Panc1 (cell line): Measurements from ENCODE around the gene SNTG2. TPM values are rescaled to one million over a fixed set of nuclear protein-coding genes. Genes with fewer than 3 reads are reported as not detected.

Experiments used
- ATAC-seq: fragments of 200-7000 bp; cut with Tn5 transposase; 2 replicates; pipeline ENCODE4 v1.9.1; 2020; ENCODE audit warnings: mild to moderate bottlenecking, moderate library complexity
- BruUV-seq: library from RNA; stranded (reverse); fragments of 400-500 nt; replicated peaks from 2 replicates; lab custom pipeline; 2021; lab: Mats Ljungman, UMichigan
- CTCF ChIA-PET: fragments of 300-600 bp; sonication (Branson Sonifier 250); formaldehyde crosslinking; loops from one replicate; lab custom pipeline; 2022; ENCODE audit warnings: antibody characterized with exemption; lab: Charles Lee
- POLR2A ChIA-PET: fragments of 300-600 bp; sonication (Branson Sonifier 250); formaldehyde crosslinking; loops from one replicate; lab custom pipeline; 2022; ENCODE audit warnings: antibody characterized with exemption; lab: Charles Lee
- DNase-seq: peaks from one replicate; pipeline ENCODE4 v3.0.0-alpha.2; 2010; ENCODE audit warnings: low read depth, low spot score
- H3K27ac ChIP-seq: 2 replicates; pipeline ENCODE4 v1.5.1; 2011; ENCODE audit warnings: mild to moderate bottlenecking, low read length, inconsistent platforms
- H3K27me3 ChIP-seq: fragments of 200-500 bp; sonication (Bioruptor generic); 2 replicates; pipeline ENCODE4 v1.6.0; 2014; ENCODE audit warnings: low read length, inconsistent platforms; ENCODE audit not compliant: control insufficient read depth, insufficient read depth
- H3K36me3 ChIP-seq: fragments of 200-500 bp; sonication (Bioruptor generic); 2 replicates; pipeline ENCODE4 v1.5.1; 2014; ENCODE audit warnings: inconsistent platforms, mild to moderate bottlenecking, low read length, moderate library complexity; ENCODE audit not compliant: control insufficient read depth, insufficient read depth
- H3K4me1 ChIP-seq: 2 replicates; pipeline ENCODE4 v1.5.1; 2011; ENCODE audit warnings: inconsistent platforms, mild to moderate bottlenecking, low read length, moderate library complexity; ENCODE audit not compliant: control insufficient read depth, insufficient read depth
- H3K4me3 ChIP-seq, 2 experiments: 2 replicates each; pipeline ENCODE4 v1.5.1; 2011 to 2012; ENCODE audit warnings: low read depth in 2 of 2, low read length in 2 of 2, mild to moderate bottlenecking in 2 of 2, inconsistent platforms in 1 of 2, moderate library complexity in 1 of 2
- H3K9me3 ChIP-seq: fragments of 200-500 bp; sonication (Bioruptor generic); 2 replicates; pipeline ENCODE4 v1.5.1; 2014; ENCODE audit warnings: low read depth, mild to moderate bottlenecking, inconsistent platforms, low read length, moderate library complexity; ENCODE audit not compliant: control insufficient read depth, insufficient read depth
- CTCF ChIP-seq: fragments of 450-650 bp; IDR thresholded peaks from 2 replicates; pipeline ENCODE4 v1.5.1; 2017; ENCODE audit warnings: mild to moderate bottlenecking
- POLR2AphosphoS5 ChIP-seq: IDR thresholded peaks from 2 replicates; pipeline ENCODE4 v1.6.1; 2012; ENCODE audit warnings: mild to moderate bottlenecking, low read depth, low read length, moderate library complexity
- REST ChIP-seq, 2 experiments: IDR thresholded peaks; 2 replicates each; pipeline ENCODE4 v1.6.1; 2011 to 2012; ENCODE audit warnings: low read depth in 2 of 2, control low read depth in 1 of 2, low read length in 1 of 2, mild to moderate bottlenecking in 1 of 2, moderate library complexity in 1 of 2; ENCODE audit not compliant: insufficient read depth in 1 of 2
- SIN3A ChIP-seq: IDR thresholded peaks from 2 replicates; pipeline ENCODE4 v1.6.1; 2012; ENCODE audit warnings: low read depth, mild to moderate bottlenecking, low read length, moderate library complexity, borderline replicate concordance; ENCODE audit not compliant: insufficient read depth
- TCF7L2 ChIP-seq: IDR thresholded peaks from 2 replicates; pipeline ENCODE4 v1.6.1; 2011; ENCODE audit warnings: mild to moderate bottlenecking, low read depth, low read length, inconsistent platforms
- in situ Hi-C: cut with HindIII; loops from 2 replicates; pipeline ENCODE4 v1.10.0; 2016; ENCODE audit warnings: low sequenced_read_pairs, low pct_unique_long_range_greater_than_20kb
- intact Hi-C: fragments of 100-400 bp; cut with micrococcal nuclease; formaldehyde crosslinking; loops from one replicate; pipeline ENCODE4 v1.10.0; 2022; ENCODE audit not compliant: unreplicated experiment
- total RNA-seq: library from RNA; stranded (reverse); gene quantifications from one replicate; pipeline ENCODE4 v1.2.1, GENCODE V29; 2021; ENCODE audit not compliant: unreplicated experiment

SNTG2 gene
- total RNA-seq, 1 experiment from 2014 or later = not detected

GRCh38 chr2:1141079-1141478 lies 190.4 kb downstream of the SNTG2 start:
- no peaks in the 10 kb centered on the region for H3K27me3 ChIP-seq
- no peaks in the 10 kb centered on the region for H3K9me3 ChIP-seq
- no peaks in the 10 kb centered on the region for H3K36me3 ChIP-seq
- ChIA-PET POLR2A (no interaction called here), CTCF (interaction anchor here (0.8 to 1.2 kb wide), 2 partner anchors 9 kb away, joined by 3 to 7 read pairs; no protein-coding TSS in a partner anchor)
- TF ChIP-seq SIN3A = no peak
- no peak for TF ChIP-seq CTCF
- TF ChIP-seq REST (IDR thresholded peaks at IDR 0.05; ENCODE audit: insufficient read depth in 1 of 2, low read depth in 2 of 2, low read length in 1 of 2) = no peak
- no peak for TF ChIP-seq POLR2AphosphoS5
- no peak for TF ChIP-seq TCF7L2
- no peak overlapping the region for H3K27ac ChIP-seq
- no peak for ATAC-seq
- no peak for DNase-seq
- no TSS peak for BruUV-seq
- intact Hi-C loops (loop anchor here (5.0 kb wide), 1 partner anchor 189 kb away; the partner anchor contains the start of gene SNTG2), in situ Hi-C loops (no loop called here)
- no peaks in the 10 kb centered on the region for H3K4me1 ChIP-seq
- H3K4me3 ChIP-seq = no peak overlapping the region

- H3K27ac ChIP-seq = no peak overlapping the region
- H3K36me3 ChIP-seq = no peaks in the 10 kb centered on the region
- no peaks in the 10 kb centered on the region for H3K27me3 ChIP-seq
- intact Hi-C loops (loop anchor here (5.0 kb wide), 1 partner anchor 191 kb away; the partner anchor contains the start of gene SNTG2), in situ Hi-C loops (no loop called here)
- no peak for ATAC-seq
- DNase-seq = no peak
- ChIA-PET CTCF (no interaction called here), POLR2A (no interaction called here)
- TF ChIP-seq REST (IDR thresholded peaks at IDR 0.05; ENCODE audit: insufficient read depth in 1 of 2, low read depth in 2 of 2, low read length in 1 of 2) (no peak), TCF7L2 (no peak), CTCF (no peak), SIN3A (no peak), POLR2AphosphoS5 (no peak)
- no peaks in the 10 kb centered on the region for H3K9me3 ChIP-seq
- no TSS peak for BruUV-seq
- H3K4me1 ChIP-seq = no peaks in the 10 kb centered on the region
- no peak overlapping the region for H3K4me3 ChIP-seq
These were observed 192.5 kb downstream of the SNTG2 start for GRCh38 chr2:1143129-1143528.
